HCT116 (cell line): ENCODE results near the gene AARS2. TPM values are rescaled to one million over a fixed set of nuclear protein-coding genes. Genes with fewer than 3 reads are reported as not detected.

ENCODE experiments used
- ATAC-seq: fragments of 200-7000 bp; cut with Tn5 transposase; 2 replicates; pipeline ENCODE4 v1.9.1; 2020; ENCODE audit warnings: mild to moderate bottlenecking, moderate library complexity
- BruUV-seq: library from RNA; stranded (reverse); fragments of 400-500 nt; replicated peaks from 2 replicates; lab custom pipeline; 2021; lab: Mats Ljungman, UMichigan
- CTCF ChIA-PET: fragments of 300-600 bp; sonication (Branson Sonifier 250); formaldehyde crosslinking; loops from one replicate; lab custom pipeline; 2021; ENCODE audit warnings: antibody characterized with exemption; lab: Charles Lee
- POLR2A ChIA-PET: fragments of 300-600, 350-600 bp; sonication (Branson Sonifier 250); formaldehyde crosslinking; loops from one replicate; lab custom pipeline; 2021; ENCODE audit warnings: antibody characterized with exemption; lab: Charles Lee
- RAD21 ChIA-PET, 2 experiments: fragments of 300-600 bp; sonication (Branson Sonifier 250); formaldehyde crosslinking; loops; one replicate each; lab custom pipeline; 2023; ENCODE audit warnings: low total read pairs in 2 of 2; ENCODE audit not compliant: uncharacterized antibody in 2 of 2, unreplicated experiment in 2 of 2, low non-redundant PET in 1 of 2; lab: Charles Lee
- DNase-seq: peaks from one replicate; pipeline ENCODE4 v3.0.0-alpha.2; 2010; ENCODE audit warnings: low read depth, low spot score
- H2AFZ ChIP-seq: fragments of 200-600 bp; shearing (Covaris generic), sonication (generic); 2 replicates; pipeline ENCODE4 v1.6.1; 2017; ENCODE audit warnings: low read depth, mixed run types, mixed read lengths, antibody characterized with exemption, low read length; ENCODE audit not compliant: poor library complexity, severe bottlenecking
- H3K27ac ChIP-seq: 2 replicates; pipeline ENCODE4 v1.5.1; 2012; ENCODE audit warnings: low read depth, low read length
- H3K27me3 ChIP-seq: fragments of 200-600 bp; sonication (generic); 2 replicates; pipeline ENCODE4 v1.6.1; 2016; ENCODE audit warnings: mixed run types, low read length, mixed read lengths; ENCODE audit not compliant: insufficient read depth
- H3K36me3 ChIP-seq, 2 experiments: fragments of 200-500 bp in 1 of 2; fragments of 200-600 bp in 1 of 2; sonication (Bioruptor generic) in 1 of 2; sonication (generic) in 1 of 2; 2 replicates each; pipeline versions ENCODE4 v1.5.1 to v1.6.1; 2014 to 2016; ENCODE audit warnings: low read length in 2 of 2, inconsistent platforms in 1 of 2, mixed read lengths in 1 of 2, mixed run types in 1 of 2; ENCODE audit not compliant: insufficient read depth in 2 of 2, control insufficient read depth in 1 of 2
- H3K4me1 ChIP-seq, 2 experiments: fragments of 200-600 bp in 1 of 2; sonication (generic) in 1 of 2; 2 replicates each; pipeline versions ENCODE4 v1.5.1 to v1.6.1; 2012 to 2017; ENCODE audit warnings: low read length in 2 of 2, inconsistent platforms in 1 of 2, mild to moderate bottlenecking in 1 of 2, mixed read lengths in 1 of 2, mixed run types in 1 of 2, moderate library complexity in 1 of 2; ENCODE audit not compliant: insufficient read depth in 2 of 2, control insufficient read depth in 1 of 2
- H3K4me2 ChIP-seq: fragments of 200-600 bp; sonication (generic); 2 replicates; pipeline ENCODE4 v1.6.1; 2017; ENCODE audit warnings: mixed run types, low read length, mixed read lengths
- H3K4me3 ChIP-seq, 2 experiments: fragments of 200-600 bp in 1 of 2; sonication (generic) in 1 of 2; replicated peaks in 1 of 2; 2 replicates each; pipeline ENCODE4 v1.5.1; 2011 to 2016; ENCODE audit warnings: low read length in 2 of 2, control low read depth in 1 of 2, low read depth in 1 of 2, mild to moderate bottlenecking in 1 of 2, mixed read lengths in 1 of 2, mixed run types in 1 of 2
- H3K79me2 ChIP-seq: fragments of 200-600 bp; sonication (generic); 2 replicates; pipeline ENCODE4 v1.6.1; 2017; ENCODE audit warnings: mild to moderate bottlenecking, mixed run types, low read length, moderate library complexity, mixed read lengths; ENCODE audit not compliant: insufficient read depth
- H3K9ac ChIP-seq: fragments of 200-600 bp; sonication (generic); 2 replicates; pipeline ENCODE4 v1.6.1; 2016; ENCODE audit warnings: low read length, mixed read lengths
- H3K9me2 ChIP-seq: fragments of 200-600 bp; sonication (generic), shearing (Covaris generic); 2 replicates; pipeline ENCODE4 v1.6.1; 2017; ENCODE audit warnings: mixed run types, mild to moderate bottlenecking, moderate library complexity; ENCODE audit not compliant: insufficient read depth
- H3K9me3 ChIP-seq, 2 experiments: fragments of 200-500 bp in 1 of 2; fragments of 200-600 bp in 1 of 2; sonication (Bioruptor generic) in 1 of 2; sonication (generic) in 1 of 2; 2 replicates each; pipeline ENCODE4 v1.6.1; 2014 to 2017; ENCODE audit warnings: low read length in 2 of 2, mixed read lengths in 2 of 2, inconsistent platforms in 1 of 2, low read depth in 1 of 2, mild to moderate bottlenecking in 1 of 2, mixed run types in 1 of 2, moderate library complexity in 1 of 2; ENCODE audit not compliant: control insufficient read depth in 1 of 2, insufficient read depth in 1 of 2
- H4K20me1 ChIP-seq: fragments of 200-600 bp; sonication (generic), shearing (Covaris generic); 2 replicates; pipeline ENCODE4 v1.6.1; 2017; ENCODE audit warnings: mixed run types, mild to moderate bottlenecking, moderate library complexity; ENCODE audit not compliant: insufficient read depth
- CBX3 ChIP-seq: IDR thresholded peaks from 2 replicates; pipeline ENCODE4 v1.6.1; 2012; ENCODE audit warnings: low read depth
- CEBPB ChIP-seq: IDR thresholded peaks from 2 replicates; pipeline ENCODE4 v1.6.1; 2012; ENCODE audit warnings: low read depth
- CTCF ChIP-seq, 3 experiments: fragments of 200-600 bp in 1 of 3; sonication (generic) in 1 of 3; IDR thresholded peaks in 2 of 3; conservative IDR thresholded peaks in 1 of 3; 2 replicates each; pipeline ENCODE4 v1.5.1; 2012 to 2017; ENCODE audit warnings: low read depth in 2 of 3, low read length in 2 of 3, antibody characterized with exemption in 1 of 3, borderline replicate concordance in 1 of 3, control low read depth in 1 of 3, mild to moderate bottlenecking in 1 of 3, mixed read lengths in 1 of 3, mixed run types in 1 of 3, moderate library complexity in 1 of 3; ENCODE audit not compliant: insufficient read depth in 1 of 3
- EGR1 ChIP-seq: IDR thresholded peaks from 2 replicates; pipeline ENCODE4 v1.6.1; 2012; ENCODE audit warnings: low read depth
- ELF1 ChIP-seq: IDR thresholded peaks from 2 replicates; pipeline ENCODE4 v1.6.1; 2012; ENCODE audit warnings: low read depth, borderline replicate concordance
- EZH2 ChIP-seq: fragments of 200-600 bp; sonication (generic); IDR thresholded peaks from 2 replicates; pipeline ENCODE4 v1.6.1; 2017; ENCODE audit warnings: antibody characterized with exemption, mixed run types
- EZH2phosphoT487 ChIP-seq: fragments of 200-600 bp; IDR thresholded peaks from 2 replicates; pipeline ENCODE4 v1.6.1; 2018; ENCODE audit warnings: antibody characterized with exemption, borderline replicate concordance
- FOSL1 ChIP-seq: IDR thresholded peaks from 2 replicates; pipeline ENCODE4 v1.6.1; 2012; ENCODE audit warnings: low read depth
- JUND ChIP-seq: IDR thresholded peaks from 2 replicates; pipeline ENCODE4 v1.6.1; 2012
- MAX ChIP-seq: IDR thresholded peaks from 2 replicates; pipeline ENCODE4 v1.6.1; 2012
- POLR2A ChIP-seq: IDR thresholded peaks from 2 replicates; pipeline ENCODE4 v1.7.0; 2011; ENCODE audit warnings: borderline replicate concordance; ENCODE audit not compliant: insufficient read depth, insufficient read length; ENCODE audit errors: extremely low read depth
- POLR2AphosphoS5 ChIP-seq: IDR thresholded peaks from 2 replicates; pipeline ENCODE4 v1.6.1; 2011; ENCODE audit warnings: mild to moderate bottlenecking, low read depth, low read length, moderate library complexity
- RAD21 ChIP-seq: IDR thresholded peaks from 2 replicates; pipeline ENCODE4 v1.6.1; 2012; ENCODE audit warnings: low read depth, mild to moderate bottlenecking
- REST ChIP-seq: IDR thresholded peaks from 2 replicates; pipeline ENCODE4 v1.6.1; 2012; ENCODE audit warnings: low read depth
- SRF ChIP-seq: IDR thresholded peaks from 2 replicates; pipeline ENCODE4 v1.6.1; 2012; ENCODE audit warnings: low read depth
- TCF7L2 ChIP-seq: IDR thresholded peaks from 2 replicates; pipeline ENCODE4 v1.7.0; 2011; ENCODE audit warnings: borderline replicate concordance, inconsistent platforms; ENCODE audit not compliant: insufficient read depth, insufficient read length; ENCODE audit errors: extremely low read depth
- ZFX ChIP-seq: fragments of 450-650 bp; IDR thresholded peaks from 2 replicates; pipeline ENCODE4 v1.6.1; 2017
- intact Hi-C: fragments of 100-400 bp; cut with micrococcal nuclease; formaldehyde crosslinking; loops from 2 replicates; pipeline ENCODE4 v1.10.0; 2022
- total RNA-seq: library from RNA; stranded (reverse); gene quantifications from one replicate; pipeline ENCODE4 v1.2.1, GENCODE V29; 2021; ENCODE audit not compliant: unreplicated experiment

AARS2 gene
- total RNA-seq, 1 experiment from 2014 or later = 14.9 TPM

GRCh38 chr6:44327760-44328159 lies 14.6 kb upstream of the AARS2 start:
- ChIA-PET POLR2A (no interaction called here), CTCF (interaction anchor here (1.0 kb wide), 1 partner anchor 15 kb away, joined by 5 read pairs; the partner anchor contains the start of gene AARS2)
- no peaks in the 10 kb centered on the region for H3K9me2 ChIP-seq

More at GRCh38 chr6:44327760-44328159, 14.6 kb upstream of the AARS2 start:
- Histone ChIP-seq H4K20me1 (no peaks in the 10 kb centered on the region), H2AFZ (no peak overlapping the region), H3K4me3 (no peak overlapping the region), H3K9me3 (no peaks in the 10 kb centered on the region), H3K36me3 (no peaks in the 10 kb centered on the region), H3K27ac (no peak overlapping the region), H3K4me2 (no peak overlapping the region), H3K4me1 (no peaks in the 10 kb centered on the region), H3K9ac (no peak overlapping the region), H3K79me2 (no peaks in the 10 kb centered on the region), H3K27me3 (peaks cover 10% of the 10 kb centered on the region; the same call in 1 of the 2 replicates)
- ATAC-seq (no peak), DNase-seq (no peak)
- intact Hi-C loops = no loop called here
- BruUV-seq = no TSS peak
- RAD21 ChIA-PET = no interaction called here
- TF ChIP-seq TCF7L2 (no peak), JUND (no peak), CBX3 (no peak), RAD21 (no peak), EZH2phosphoT487 (no peak), POLR2A (no peak), POLR2AphosphoS5 (no peak), EGR1 (no peak), MAX (no peak), EZH2 (no peak), CTCF (IDR thresholded peaks at IDR 0.05 in 2 of 3, conservative IDR thresholded peaks at IDR 0.05 in 1 of 3; ENCODE audit: borderline replicate concordance in 1 of 3, insufficient read depth in 1 of 3, low read depth in 2 of 3, low read length in 2 of 3) (no peak), FOSL1 (no peak), SRF (no peak), ZFX (no peak), REST (no peak), CEBPB (no peak), ELF1 (no peak)
- TF ChIP-seq, all 23 proteins: peak for 0
